Activated effector memory CD4-positive, alpha-beta T cell treated with anti-CD3 and anti-CD28 coated beads, Interleukin-2, amount 50 U/mL, for 16 hours (primary cell): Measurements from ENCODE around the gene FREY1.

Experiments used
- DNase-seq: peaks from one replicate; pipeline ENCODE4 v3.0.0-alpha.2; 2020

The FREY1 gene

DNA sequence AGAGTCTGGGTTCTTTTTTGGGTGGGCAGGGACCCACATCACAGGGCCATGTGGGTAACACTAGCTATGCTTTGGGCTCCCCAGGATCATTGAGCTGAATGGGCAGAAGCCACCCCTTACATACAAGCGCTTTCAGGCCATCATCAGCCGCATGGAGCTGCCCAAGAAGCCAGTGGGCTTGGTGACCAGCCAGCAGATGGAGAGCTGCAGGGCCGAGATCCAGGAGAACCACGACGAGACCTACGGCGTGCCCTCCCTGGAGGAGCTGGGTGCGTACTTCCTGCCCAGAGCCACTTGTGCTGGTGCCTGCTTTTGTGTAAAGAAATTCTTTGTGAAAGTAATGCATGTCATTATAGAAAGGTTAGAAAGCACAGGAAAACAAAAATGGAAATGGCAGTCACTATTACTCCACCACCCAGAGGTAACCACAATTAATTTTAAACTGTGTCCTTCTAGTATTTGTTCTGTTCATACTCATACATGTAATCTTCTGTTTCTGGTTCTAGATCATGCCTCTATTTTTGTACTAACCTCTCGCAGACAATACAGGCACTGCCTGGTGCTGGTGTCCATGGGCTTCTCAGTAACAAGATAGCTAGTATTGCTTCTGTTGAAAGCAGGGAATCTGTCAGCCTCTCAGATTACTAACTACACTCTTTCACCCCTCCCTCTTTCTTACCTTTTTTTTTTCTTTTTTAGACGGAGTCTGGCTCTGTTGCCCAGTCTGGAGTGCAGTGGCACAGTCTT lies 46.1 kb downstream of the FREY1 start:
- DNase-seq, result no peak

DNA sequence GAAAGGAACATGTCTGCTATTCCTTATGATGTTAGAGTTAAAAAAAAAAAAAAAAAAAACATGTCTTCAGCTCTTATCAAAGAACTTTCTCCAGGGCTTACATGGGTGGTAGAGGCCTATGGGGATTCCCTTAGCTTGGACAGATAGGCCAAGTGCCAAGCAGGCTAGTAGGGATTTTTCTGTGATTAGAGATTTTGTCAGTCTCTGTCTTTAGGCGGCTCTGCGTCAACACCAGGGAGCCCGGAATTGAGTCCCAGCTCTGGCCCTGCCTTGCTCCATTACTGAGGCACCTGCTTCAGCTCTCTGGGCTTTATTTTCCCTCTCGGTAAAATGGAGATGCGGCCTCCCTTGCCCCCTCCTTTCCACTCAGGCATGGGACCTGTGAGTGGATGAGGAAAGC lies 46.7 kb downstream of the FREY1 start:
- DNase-seq, result no peak

DNA sequence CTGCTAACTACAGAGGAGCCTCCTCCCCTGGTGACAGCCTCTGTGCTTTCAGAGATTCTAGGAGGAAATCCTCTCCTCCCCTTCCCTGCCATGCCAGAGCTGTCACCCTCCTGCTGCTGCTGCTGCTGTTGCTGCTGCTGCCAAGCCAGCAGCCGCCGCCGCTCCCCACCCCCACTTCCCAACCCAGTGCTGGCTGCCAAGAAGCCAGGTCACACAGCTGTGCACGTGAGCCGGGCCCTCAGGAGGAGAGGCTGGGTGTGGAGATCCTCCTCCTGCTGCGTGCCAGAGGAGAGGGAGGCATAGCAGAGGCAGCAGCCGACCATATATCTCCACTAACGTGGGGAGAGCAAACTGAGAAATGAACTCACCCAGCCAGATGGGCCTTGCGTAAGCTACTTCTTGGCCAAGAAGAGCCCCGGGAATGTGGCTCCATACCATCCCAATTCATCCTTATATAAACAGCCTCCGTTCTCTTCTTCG lies 47.4 kb downstream of the FREY1 start:
- DNase-seq, result no peak

DNA sequence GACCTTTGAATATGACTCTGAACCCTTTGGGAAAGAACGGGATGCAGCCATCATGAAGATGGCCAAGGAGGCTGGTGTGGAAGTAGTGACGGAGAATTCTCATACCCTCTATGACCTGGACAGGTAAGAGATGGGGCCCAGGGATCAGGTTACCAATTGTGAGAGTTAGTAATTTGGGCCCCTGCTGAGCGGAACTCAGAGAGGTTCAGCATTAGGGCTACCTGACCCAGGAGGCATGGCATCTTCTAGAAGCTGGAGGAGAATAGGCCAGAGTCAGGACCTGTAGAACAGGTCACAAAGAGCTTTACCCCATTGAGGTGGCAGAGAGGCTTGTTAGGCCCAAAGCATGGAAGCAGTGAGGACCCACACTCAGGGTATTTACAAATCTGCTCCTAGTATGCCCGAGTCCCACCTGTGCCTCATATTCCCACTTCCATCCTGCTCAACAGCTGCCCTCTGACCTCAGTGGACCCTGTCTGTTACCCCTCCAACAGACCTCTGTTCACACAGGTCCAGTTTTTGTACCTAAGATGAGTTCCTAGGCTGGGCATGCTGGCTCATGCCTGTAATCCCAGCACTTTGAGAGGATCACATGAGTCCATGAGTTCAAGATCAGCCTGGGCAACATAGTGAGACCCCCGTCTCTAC lies 48.2 kb downstream of the FREY1 start:
- no peak for DNase-seq

DNA sequence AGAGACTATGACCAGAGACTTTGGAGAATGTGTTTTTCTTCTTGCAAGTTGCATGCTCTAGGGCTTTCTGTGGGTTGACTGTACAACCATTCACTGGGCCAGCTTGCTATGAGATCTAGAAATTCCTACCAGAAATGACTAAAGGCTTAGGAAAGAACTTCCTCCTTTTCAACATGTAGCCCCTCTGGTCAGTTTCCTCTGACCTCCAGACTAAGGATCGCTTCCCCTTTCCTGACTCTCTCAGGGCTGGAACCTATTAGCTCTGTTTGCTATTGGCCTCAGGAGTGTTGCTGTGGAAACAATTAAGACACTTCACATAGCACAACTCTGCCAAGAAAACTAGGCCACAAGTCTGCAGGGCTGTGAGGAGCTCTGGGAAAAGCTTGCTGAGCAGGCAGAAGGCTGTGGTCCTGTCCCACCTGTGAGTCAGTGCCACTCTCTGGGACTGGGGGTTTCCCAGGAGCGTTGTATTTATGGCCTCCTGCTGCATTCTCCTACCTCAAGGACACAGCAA lies 49.1 kb downstream of the FREY1 start:
- no peak for DNase-seq
